Fibroblast of mammary gland (primary cell): ENCODE data around the gene CLSTN1.
A peak's percentile ranks its signal among the peaks of the same experiment; 100 is the strongest.

Experiments used
- DNase-seq: peaks from one replicate; pipeline ENCODE4 v3.0.0-alpha.2; 2010; ENCODE audit warnings: low read depth
- H3K4me3 ChIP-seq: 2 replicates; pipeline ENCODE4 v1.5.1; 2011; ENCODE audit warnings: low read depth, mild to moderate bottlenecking, low read length, moderate library complexity; ENCODE audit not compliant: control insufficient read depth
- TF ChIP-seq, protein P1 (sequence below): conservative IDR thresholded peaks from 2 replicates; pipeline ENCODE4 v1.5.1; 2011; ENCODE audit warnings: low read depth, low read length, inconsistent platforms; ENCODE audit not compliant: control insufficient read depth, insufficient read depth

CLSTN1 gene

DNA sequence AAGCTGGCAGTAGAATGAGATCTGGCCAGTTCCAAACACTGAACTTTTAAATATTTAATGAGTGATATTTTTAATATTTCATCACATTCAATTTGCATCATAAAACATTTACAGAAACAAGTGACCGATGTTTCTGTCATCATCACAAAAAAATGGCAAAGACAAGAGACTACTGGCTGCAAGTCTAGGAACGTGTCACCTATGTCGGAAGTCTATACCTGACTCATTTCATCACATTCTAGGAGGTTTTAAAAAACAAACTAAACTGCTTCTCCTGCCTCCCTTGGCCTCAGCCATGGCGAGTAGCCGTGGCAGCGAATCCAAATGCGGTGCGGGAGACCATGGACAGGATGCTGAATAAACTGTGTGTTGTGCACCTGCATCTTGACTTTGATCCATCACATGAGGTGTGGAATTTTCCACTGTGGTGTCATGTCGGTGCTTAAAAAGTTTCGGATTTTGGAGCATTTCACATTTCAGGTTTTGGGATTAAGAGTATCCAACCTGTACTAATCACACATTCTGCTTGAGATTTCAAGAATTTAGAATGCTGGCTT, 43.1 kb downstream of the CLSTN1 start:
- TF ChIP-seq, protein P1, sequence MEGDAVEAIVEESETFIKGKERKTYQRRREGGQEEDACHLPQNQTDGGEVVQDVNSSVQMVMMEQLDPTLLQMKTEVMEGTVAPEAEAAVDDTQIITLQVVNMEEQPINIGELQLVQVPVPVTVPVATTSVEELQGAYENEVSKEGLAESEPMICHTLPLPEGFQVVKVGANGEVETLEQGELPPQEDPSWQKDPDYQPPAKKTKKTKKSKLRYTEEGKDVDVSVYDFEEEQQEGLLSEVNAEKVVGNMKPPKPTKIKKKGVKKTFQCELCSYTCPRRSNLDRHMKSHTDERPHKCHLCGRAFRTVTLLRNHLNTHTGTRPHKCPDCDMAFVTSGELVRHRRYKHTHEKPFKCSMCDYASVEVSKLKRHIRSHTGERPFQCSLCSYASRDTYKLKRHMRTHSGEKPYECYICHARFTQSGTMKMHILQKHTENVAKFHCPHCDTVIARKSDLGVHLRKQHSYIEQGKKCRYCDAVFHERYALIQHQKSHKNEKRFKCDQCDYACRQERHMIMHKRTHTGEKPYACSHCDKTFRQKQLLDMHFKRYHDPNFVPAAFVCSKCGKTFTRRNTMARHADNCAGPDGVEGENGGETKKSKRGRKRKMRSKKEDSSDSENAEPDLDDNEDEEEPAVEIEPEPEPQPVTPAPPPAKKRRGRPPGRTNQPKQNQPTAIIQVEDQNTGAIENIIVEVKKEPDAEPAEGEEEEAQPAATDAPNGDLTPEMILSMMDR, result no peak
- no peak overlapping the region for H3K4me3 ChIP-seq
- no peak for DNase-seq

DNA sequence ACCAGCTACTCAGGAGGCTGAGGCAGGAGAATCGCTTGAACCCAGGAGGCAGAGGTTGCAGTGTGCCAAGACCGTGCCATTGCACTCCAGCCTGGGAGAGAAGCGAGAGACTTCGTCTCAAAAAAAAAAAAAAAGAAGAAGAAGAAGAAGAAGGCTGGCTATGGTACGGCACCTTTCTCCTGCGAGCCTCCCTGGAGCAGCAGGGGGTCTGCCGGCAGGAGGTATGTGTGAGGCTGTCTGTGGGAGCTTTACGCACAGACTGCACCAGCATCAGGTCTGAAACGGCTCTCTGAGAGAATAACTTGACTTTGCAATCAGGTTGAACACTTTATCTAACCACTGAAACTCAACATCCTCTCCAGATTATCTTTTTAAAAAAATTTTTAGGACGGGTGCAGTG, 44.9 kb downstream of the CLSTN1 start:
- TF ChIP-seq, protein P1, result no peak
- DNase-seq, result no peak
- H3K4me3 ChIP-seq, result no peak overlapping the region

DNA sequence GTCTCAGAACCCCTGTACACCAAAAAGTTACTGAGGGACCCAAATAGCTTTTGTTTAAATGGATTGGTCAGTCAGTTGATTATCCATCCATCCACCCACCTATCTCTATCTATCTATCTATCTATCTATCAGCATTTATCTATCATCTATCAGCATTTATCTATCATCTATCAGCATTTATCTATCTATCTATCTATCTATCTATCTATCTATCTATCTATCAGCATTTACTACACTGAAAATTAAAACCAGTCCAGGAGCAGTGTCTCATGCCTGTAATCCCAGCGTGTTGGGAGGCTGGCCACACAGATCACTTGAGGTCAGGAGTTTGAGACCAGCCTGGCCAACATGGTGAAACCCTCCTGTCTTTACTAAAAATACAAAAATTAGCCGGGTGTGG, 47.1 kb downstream of the CLSTN1 start:
- H3K4me3 ChIP-seq, result no peak overlapping the region
- DNase-seq, result no peak
- TF ChIP-seq, protein P1, result no peak

DNA sequence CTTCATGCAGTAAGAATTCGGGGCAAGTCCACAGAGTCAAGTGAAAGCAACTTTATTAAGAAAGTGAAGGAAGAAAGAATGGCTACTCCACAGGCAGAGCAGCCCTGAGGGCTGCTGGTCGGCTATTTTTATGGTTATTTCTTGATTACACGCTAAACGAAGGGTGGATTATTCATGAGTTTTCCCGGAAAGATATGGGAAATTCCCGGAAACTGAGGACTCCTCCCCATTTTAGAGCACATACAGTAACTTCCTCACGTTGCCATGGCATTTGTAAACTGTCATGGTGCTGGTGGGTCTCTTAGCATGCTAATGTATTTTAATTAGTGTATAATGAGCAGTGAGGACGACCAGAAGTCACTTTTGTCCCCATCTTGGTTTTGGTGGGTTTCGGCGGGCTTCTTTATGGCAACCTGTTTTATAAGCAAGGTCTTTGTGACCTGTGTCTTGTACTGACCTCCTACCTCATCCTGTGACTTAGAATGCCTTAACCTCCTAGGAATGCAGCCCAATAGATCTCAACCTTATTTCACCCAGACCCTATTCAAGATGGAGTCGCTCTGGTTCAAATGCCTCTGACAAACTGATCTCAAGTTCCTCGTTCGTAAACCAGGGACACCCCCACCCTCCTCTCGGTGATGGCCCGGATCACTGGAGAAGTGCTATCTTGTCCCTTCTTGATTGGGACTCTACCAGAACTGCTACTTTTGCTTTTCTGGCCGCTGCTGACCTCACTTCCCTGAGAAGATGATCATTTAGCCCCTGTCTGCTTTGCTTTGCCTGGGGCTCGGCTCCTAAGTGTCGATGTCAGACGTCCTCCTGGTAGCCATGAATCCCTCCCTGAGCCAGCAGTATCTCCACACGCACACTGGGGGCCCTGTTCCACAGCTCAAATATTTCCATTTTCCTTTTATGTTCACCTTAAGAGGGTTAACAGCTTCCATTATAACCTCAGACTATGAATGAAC, 48.8 kb downstream of the CLSTN1 start:
- DNase-seq, result no peak
- H3K4me3 ChIP-seq, result no peak overlapping the region
- TF ChIP-seq, protein P1, result no peak

DNA sequence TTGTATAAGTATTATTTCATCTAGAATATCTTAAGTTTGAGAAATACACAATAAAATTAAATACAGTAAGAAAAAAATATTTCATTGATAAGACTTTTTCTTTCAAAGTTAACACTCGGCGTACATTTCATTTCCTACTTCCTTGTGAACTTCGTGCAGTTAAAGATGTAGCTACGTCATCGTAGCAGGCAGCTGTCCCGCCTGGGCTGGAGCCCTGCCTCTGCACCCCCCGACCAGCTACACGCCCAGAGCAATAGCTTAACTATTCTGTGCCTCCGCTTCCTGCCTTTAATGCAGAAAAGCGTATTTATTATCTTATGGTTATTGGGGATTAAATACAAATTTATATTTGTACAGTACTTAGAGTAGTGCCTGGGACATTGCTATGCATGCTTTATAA, 53.5 kb downstream of the CLSTN1 start:
- TF ChIP-seq, protein P1, result no peak
- H3K4me3 ChIP-seq, result no peak overlapping the region
- peak; percentile 28 for DNase-seq

DNA sequence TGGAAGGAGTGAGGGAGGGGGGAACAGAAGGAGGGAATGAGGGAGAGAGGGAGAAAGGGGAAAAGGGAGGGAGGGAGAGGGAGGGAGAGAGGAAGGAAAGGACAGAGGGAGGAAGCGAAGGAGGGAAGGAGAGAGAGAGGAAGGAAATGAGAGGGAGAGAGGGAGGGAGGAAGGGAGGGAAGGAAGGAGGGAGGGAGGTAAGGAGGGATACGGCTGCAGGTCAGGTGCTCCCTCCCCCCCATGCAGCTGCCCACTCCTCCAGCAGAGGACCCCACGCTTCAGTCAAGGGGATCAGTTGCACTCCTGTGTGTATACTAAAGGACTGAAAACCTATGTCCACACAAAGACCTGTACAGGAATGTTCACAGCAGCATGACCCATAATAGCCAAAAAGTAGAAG, 54.8 kb downstream of the CLSTN1 start:
- TF ChIP-seq, protein P1, result no peak
- no peak overlapping the region for H3K4me3 ChIP-seq
- no peak for DNase-seq
